Measurements from ENCODE around the gene EXOC4. TPM values are rescaled to one million over a fixed set of nuclear protein-coding genes. Genes with fewer than 3 reads are reported as not detected.

The EXOC4 gene
- total and polyA plus RNA-seq, 12 donors: 7.5 to 41.7 (median 34.6) TPM

- TF ChIP-seq, protein P1, sequence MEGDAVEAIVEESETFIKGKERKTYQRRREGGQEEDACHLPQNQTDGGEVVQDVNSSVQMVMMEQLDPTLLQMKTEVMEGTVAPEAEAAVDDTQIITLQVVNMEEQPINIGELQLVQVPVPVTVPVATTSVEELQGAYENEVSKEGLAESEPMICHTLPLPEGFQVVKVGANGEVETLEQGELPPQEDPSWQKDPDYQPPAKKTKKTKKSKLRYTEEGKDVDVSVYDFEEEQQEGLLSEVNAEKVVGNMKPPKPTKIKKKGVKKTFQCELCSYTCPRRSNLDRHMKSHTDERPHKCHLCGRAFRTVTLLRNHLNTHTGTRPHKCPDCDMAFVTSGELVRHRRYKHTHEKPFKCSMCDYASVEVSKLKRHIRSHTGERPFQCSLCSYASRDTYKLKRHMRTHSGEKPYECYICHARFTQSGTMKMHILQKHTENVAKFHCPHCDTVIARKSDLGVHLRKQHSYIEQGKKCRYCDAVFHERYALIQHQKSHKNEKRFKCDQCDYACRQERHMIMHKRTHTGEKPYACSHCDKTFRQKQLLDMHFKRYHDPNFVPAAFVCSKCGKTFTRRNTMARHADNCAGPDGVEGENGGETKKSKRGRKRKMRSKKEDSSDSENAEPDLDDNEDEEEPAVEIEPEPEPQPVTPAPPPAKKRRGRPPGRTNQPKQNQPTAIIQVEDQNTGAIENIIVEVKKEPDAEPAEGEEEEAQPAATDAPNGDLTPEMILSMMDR (IDR thresholded peaks at IDR 0.05): no peak
- no peaks in the 10 kb centered on the region for H3K9me3 ChIP-seq
- 59 to 61% methylated on average over 1 of the region's 1 CpG for WGBS, 2 donors
- no peaks in the 10 kb centered on the region for H3K27me3 ChIP-seq
- intact Hi-C loops (cut with DNase I): loop anchor here in 1 of 10 donors (10.0 kb wide), 1 partner anchor 1060 kb away; no protein-coding TSS in a partner anchor
- no peak overlapping the region for H3K27ac ChIP-seq
- no peaks in the 10 kb centered on the region for H3K36me3 ChIP-seq
- peaks cover 0 to 14% (median 5%) of the 10 kb centered on the region in 9 donors for H3K4me1 ChIP-seq
- DNase-seq: no peak
- ATAC-seq: no peak
- no peak overlapping the region for H3K4me3 ChIP-seq
These were observed 141.5 kb downstream of the EXOC4 start for GRCh38 chr7:133394369-133394768.

DNA sequence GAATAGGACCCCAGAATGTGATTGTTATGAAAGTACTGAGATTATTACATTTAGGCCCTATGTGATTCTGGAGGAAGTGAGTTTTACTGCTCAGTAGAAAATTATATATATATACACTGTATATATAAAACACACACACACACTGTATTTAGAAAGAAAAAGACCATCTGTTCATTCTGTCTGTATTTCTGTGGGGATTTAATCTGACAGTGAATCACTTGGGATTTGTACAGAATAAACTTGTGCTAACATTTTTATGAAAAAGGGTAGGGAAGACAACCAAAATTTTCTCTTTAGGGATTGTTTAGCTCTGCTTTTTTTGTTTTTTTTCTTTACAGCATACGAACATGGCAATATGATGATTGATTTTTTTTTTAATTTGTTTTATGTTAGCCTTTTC lies 142.7 kb downstream of the EXOC4 start:
- DNase-seq (no peak), ATAC-seq (no peak)
- TF ChIP-seq, protein P1 (IDR thresholded peaks at IDR 0.05): no peak
- 69 to 70% methylated on average over 1 of the region's 1 CpG for WGBS, 2 donors
- no peak overlapping the region for H3K4me3 ChIP-seq
- no peak overlapping the region for H3K27ac ChIP-seq
- H3K9me3 ChIP-seq: no peaks in the 10 kb centered on the region
- H3K4me1 ChIP-seq: peaks cover 0 to 13% (median 5%) of the 10 kb centered on the region in 9 donors
- no peaks in the 10 kb centered on the region for H3K36me3 ChIP-seq
- H3K27me3 ChIP-seq: no peaks in the 10 kb centered on the region
- intact Hi-C loops (cut with DNase I): loop anchor here in 1 of 10 donors (10.0 kb wide), 1 partner anchor 1061 kb away; no protein-coding TSS in a partner anchor

- Histone ChIP-seq H3K27me3 (no peaks in the 10 kb centered on the region), H3K9me3 (no peaks in the 10 kb centered on the region), H3K4me3 (no peak overlapping the region), H3K4me1 (peaks cover 0 to 6% (median 5%) of the 10 kb centered on the region in 9 donors), H3K27ac (no peak overlapping the region), H3K36me3 (no peaks in the 10 kb centered on the region)
- TF ChIP-seq, protein P1 (IDR thresholded peaks at IDR 0.05): no peak
- WGBS, 2 donors: 95% methylated on average over 3 of the region's 3 CpGs
- intact Hi-C loops (cut with DNase I): loop anchor here in 1 of 10 donors (10.0 kb wide), 1 partner anchor 1064 kb away; no protein-coding TSS in a partner anchor
- no peak for DNase-seq
- no peak for ATAC-seq
These were observed 145.6 kb downstream of the EXOC4 start for GRCh38 chr7:133398506-133398905.

GRCh38 chr7:133401225-133401624 lies 148.3 kb downstream of the EXOC4 start:
- 100% methylated on average over 1 of the region's 1 CpG for WGBS, 2 donors
- H3K4me1 ChIP-seq: peaks cover 0 to 6% (median 0%) of the 10 kb centered on the region in 9 donors
- H3K4me3 ChIP-seq: no peak overlapping the region
- H3K27me3 ChIP-seq: no peaks in the 10 kb centered on the region
- no peaks in the 10 kb centered on the region for H3K9me3 ChIP-seq
- no peak for DNase-seq
- TF ChIP-seq, protein P1 (IDR thresholded peaks at IDR 0.05): no peak
- ATAC-seq: no peak
- H3K27ac ChIP-seq: no peak overlapping the region
- intact Hi-C loops (cut with DNase I): no loop called here
- no peaks in the 10 kb centered on the region for H3K36me3 ChIP-seq

All from heart right ventricle (tissue), 16 donors.